Measurements from ENCODE around the gene ITPK1.
"Not testable (repeated sequence)": the region's sequence is repeated elsewhere in the genome, so short reads cannot be mapped to it uniquely, and the experiment has no call there.

Gene ITPK1

GRCh38 chr14:93063393-93063792 lies 52.3 kb downstream of the ITPK1 start:
- in situ Hi-C loops (cut with MboI; ENCODE audit: low sequenced_read_pairs), result no loop called here

- in situ Hi-C loops (cut with MboI; ENCODE audit: low sequenced_read_pairs), result no loop called here
These were observed 52.8 kb downstream of the ITPK1 start for GRCh38 chr14:93062890-93063289.

GRCh38 chr14:93062013-93062412 lies 53.7 kb downstream of the ITPK1 start:
- in situ Hi-C loops (cut with MboI; ENCODE audit: low sequenced_read_pairs), result not testable (repeated sequence)

GRCh38 chr14:93061380-93062012 lies 54.2 kb downstream of the ITPK1 start:
- in situ Hi-C loops (cut with MboI; ENCODE audit: low sequenced_read_pairs), result no loop called here

GRCh38 chr14:93060841-93061240 lies 54.9 kb downstream of the ITPK1 start:
- in situ Hi-C loops (cut with MboI; ENCODE audit: low sequenced_read_pairs), result no loop called here

GRCh38 chr14:93059917-93060545 lies 55.7 kb downstream of the ITPK1 start:
- in situ Hi-C loops (cut with MboI; ENCODE audit: low sequenced_read_pairs), result no loop called here

GRCh38 chr14:93059260-93059659 lies 56.5 kb downstream of the ITPK1 start:
- in situ Hi-C loops (cut with MboI; ENCODE audit: low sequenced_read_pairs), result no loop called here

- in situ Hi-C loops (cut with MboI; ENCODE audit: low sequenced_read_pairs), result no loop called here
These were observed 58.0 kb downstream of the ITPK1 start for GRCh38 chr14:93057586-93058280.

- in situ Hi-C loops (cut with MboI; ENCODE audit: low sequenced_read_pairs), result no loop called here
These were observed 58.7 kb downstream of the ITPK1 start for GRCh38 chr14:93056840-93057585.

GRCh38 chr14:93056166-93056839 lies 59.4 kb downstream of the ITPK1 start:
- in situ Hi-C loops (cut with MboI; ENCODE audit: low sequenced_read_pairs), result no loop called here

GRCh38 chr14:93055651-93056115 lies 60.0 kb downstream of the ITPK1 start:
- in situ Hi-C loops (cut with MboI; ENCODE audit: low sequenced_read_pairs), result no loop called here

- in situ Hi-C loops (cut with MboI; ENCODE audit: low sequenced_read_pairs), result no loop called here
These were observed 60.8 kb downstream of the ITPK1 start for GRCh38 chr14:93054876-93055275.

GRCh38 chr14:93054006-93054405 lies 61.7 kb downstream of the ITPK1 start:
- in situ Hi-C loops (cut with MboI; ENCODE audit: low sequenced_read_pairs), result no loop called here

GRCh38 chr14:93051600-93052546 lies 63.9 kb downstream of the ITPK1 start:
- in situ Hi-C loops (cut with MboI; ENCODE audit: low sequenced_read_pairs), result no loop called here

GRCh38 chr14:93050761-93051160 lies 65.0 kb downstream of the ITPK1 start:
- in situ Hi-C loops (cut with MboI; ENCODE audit: low sequenced_read_pairs), result no loop called here

- in situ Hi-C loops (cut with MboI; ENCODE audit: low sequenced_read_pairs), result no loop called here
These were observed 65.8 kb downstream of the ITPK1 start for GRCh38 chr14:93049867-93050331.

- in situ Hi-C loops (cut with MboI; ENCODE audit: low sequenced_read_pairs), result no loop called here
These were observed 66.4 kb downstream of the ITPK1 start for GRCh38 chr14:93049315-93049714.

- in situ Hi-C loops (cut with MboI; ENCODE audit: low sequenced_read_pairs), result no loop called here
These were observed 66.9 kb downstream of the ITPK1 start for GRCh38 chr14:93048843-93049242.

- in situ Hi-C loops (cut with MboI; ENCODE audit: low sequenced_read_pairs), result no loop called here
These were observed 68.1 kb downstream of the ITPK1 start for GRCh38 chr14:93047661-93048060.

- in situ Hi-C loops (cut with MboI; ENCODE audit: low sequenced_read_pairs), result no loop called here
These were observed 68.6 kb downstream of the ITPK1 start for GRCh38 chr14:93047157-93047556.

All from HL-60/S4 treated with phorbol 12-myristate 13-acetate at 8.2 ng/mL for 4 days and 3 days (cell line).